Uterus (tissue), 4 donors: ENCODE measurements around the gene CCDC185. TPM values are rescaled to one million over a fixed set of nuclear protein-coding genes. Genes with fewer than 3 reads are reported as not detected.

Experiments used
- DNase-seq, 2 donors: peaks; one replicate each; pipeline ENCODE4 v3.0.0-alpha.2; 2019 to 2020
- H3K27ac ChIP-seq, 2 donors: fragments of 200-600 bp; sonication (generic); 1 replicate in 1 of 2; 2 replicates in 1 of 2; pipeline ENCODE4 v1.5.1; 2016 to 2018
- H3K27me3 ChIP-seq, 2 donors: fragments of 200-600 bp; sonication (generic); one replicate each; pipeline ENCODE4 v1.5.1; 2018 to 2019; ENCODE audit warnings: control low read depth in 1 of 2
- H3K36me3 ChIP-seq, 2 donors: fragments of 200-600 bp; sonication (generic); one replicate each; pipeline ENCODE4 v1.5.1; 2019; ENCODE audit warnings: control low read depth in 1 of 2
- H3K4me1 ChIP-seq, 2 donors: fragments of 200-600 bp; sonication (generic); one replicate each; pipeline ENCODE4 v1.5.1; 2018 to 2019; ENCODE audit warnings: control low read depth in 1 of 2
- H3K4me3 ChIP-seq, 2 donors: fragments of 200-600 bp; sonication (generic); 1 replicate in 1 of 2; 2 replicates in 1 of 2; pipeline ENCODE4 v1.5.1; 2018 to 2019; ENCODE audit warnings: mild to moderate bottlenecking in 1 of 2
- H3K9me3 ChIP-seq, 2 donors: fragments of 200-600 bp; sonication (generic); one replicate each; pipeline ENCODE4 v1.5.1; 2019; ENCODE audit warnings: control low read depth in 1 of 2
- CTCF ChIP-seq, 4 experiments: fragments of 200-600 bp in 2 of 4; fragments of 450-650 bp in 2 of 4; sonication (generic) in 2 of 4; IDR thresholded peaks; one replicate each; pipeline ENCODE4 v1.5.1; 2016 to 2019; ENCODE audit warnings: antibody characterized with exemption in 4 of 4, mild to moderate bottlenecking in 2 of 4, moderate library complexity in 1 of 4
- POLR2A ChIP-seq, 2 donors: fragments of 450-650 bp; IDR thresholded peaks; one replicate each; pipeline ENCODE4 v1.6.1; 2016; ENCODE audit warnings: antibody characterized with exemption in 2 of 2, mild to moderate bottlenecking in 1 of 2, moderate library complexity in 1 of 2
- intact Hi-C: fragments of 100-400 bp; cut with DNase I; formaldehyde crosslinking; loops from one replicate; pipeline ENCODE4 v1.15.1; 2023; ENCODE audit warnings: low total_unique reads
- total RNA-seq, 4 donors: library from RNA; depleted of rRNA in 3 of 4; stranded (reverse); fragments of >200 nt in 3 of 4; gene quantifications; one replicate each; pipeline versions ENCODE4 v1.1.0 to v1.2.4, GENCODE V29; 2014 to 2023
- donor health status: DM: yes; HTN: yes; CAD: no.

CCDC185 gene
- total RNA-seq = not detected

GRCh38 chr1:223393275-223394214, at the start of gene CCDC185:
TSS of gene CCDC185 (plus strand) at chr1:223393415. CDS start at chr1:223393476, 61 bp downstream.
- Histone ChIP-seq H3K27ac (no peak within 1 kb of the TSS), H3K27me3 (no peaks in the 10 kb centered on the region), H3K36me3 (no peaks in the 10 kb centered on the region), H3K4me1 (no peaks in the 10 kb centered on the region), H3K4me3 (no peak within 1 kb of the TSS), H3K9me3 (no peaks in the 10 kb centered on the region)
- no peak for DNase-seq
- intact Hi-C loops = no loop called here
- no peak for TF ChIP-seq CTCF (IDR thresholded peaks at IDR 0.05)
- no peak for TF ChIP-seq POLR2A (IDR thresholded peaks at IDR 0.05)

DNA sequence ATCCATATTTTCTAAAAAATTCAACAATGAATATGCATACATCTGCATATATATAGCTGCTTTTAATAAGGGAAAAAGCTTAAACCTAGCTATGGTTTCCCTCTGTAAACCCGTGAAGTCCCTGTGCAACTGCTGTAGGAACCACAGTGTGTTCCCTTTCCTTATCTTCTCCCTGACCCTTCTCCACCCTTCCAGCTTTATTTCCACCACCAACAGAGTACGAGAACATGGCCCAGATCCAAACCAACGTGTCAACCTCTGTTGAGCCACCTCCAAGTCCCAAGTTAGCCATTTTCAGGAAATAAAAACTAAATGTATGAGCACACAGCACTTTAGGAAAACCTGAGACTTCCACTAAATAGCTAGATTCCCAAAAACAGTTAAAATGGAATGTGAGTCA, 49.5 kb upstream of the CCDC185 start:
- Histone ChIP-seq H3K4me3 (no peak overlapping the region), H3K9me3 (no peaks in the 10 kb centered on the region), H3K27me3 (no peaks in the 10 kb centered on the region), H3K36me3 (no peaks in the 10 kb centered on the region), H3K27ac (no peak overlapping the region), H3K4me1 (no peaks in the 10 kb centered on the region)
- TF ChIP-seq POLR2A (IDR thresholded peaks at IDR 0.05) (no peak), CTCF (IDR thresholded peaks at IDR 0.05) (no peak)
- intact Hi-C loops = no loop called here
- DNase-seq = no peak

GRCh38 chr1:223344491-223344890, 48.7 kb upstream of the CCDC185 start:
- H3K27me3 ChIP-seq = no peaks in the 10 kb centered on the region
- H3K27ac ChIP-seq = no peak overlapping the region
- H3K4me3 ChIP-seq = no peak overlapping the region
- H3K36me3 ChIP-seq = no peaks in the 10 kb centered on the region
- no peaks in the 10 kb centered on the region for H3K4me1 ChIP-seq
- TF ChIP-seq CTCF (IDR thresholded peaks at IDR 0.05) = no peak
- TF ChIP-seq POLR2A (IDR thresholded peaks at IDR 0.05) = no peak
- DNase-seq = no peak
- H3K9me3 ChIP-seq = no peaks in the 10 kb centered on the region
- intact Hi-C loops = no loop called here

- no peaks in the 10 kb centered on the region for H3K36me3 ChIP-seq
- no peaks in the 10 kb centered on the region for H3K9me3 ChIP-seq
- H3K4me1 ChIP-seq = no peaks in the 10 kb centered on the region
- intact Hi-C loops = no loop called here
- TF ChIP-seq CTCF (IDR thresholded peaks at IDR 0.05) (no peak), POLR2A (IDR thresholded peaks at IDR 0.05) (no peak)
- H3K4me3 ChIP-seq = no peak overlapping the region
- no peak for DNase-seq
- no peaks in the 10 kb centered on the region for H3K27me3 ChIP-seq
- H3K27ac ChIP-seq = no peak overlapping the region
Observed at GRCh38 chr1:223345720-223346119, 47.5 kb upstream of the CCDC185 start.

GRCh38 chr1:223346311-223346710, 46.9 kb upstream of the CCDC185 start:
- intact Hi-C loops = no loop called here
- TF ChIP-seq POLR2A (IDR thresholded peaks at IDR 0.05) (no peak), CTCF (IDR thresholded peaks at IDR 0.05) (no peak)
- no peak for DNase-seq
- Histone ChIP-seq H3K36me3 (no peaks in the 10 kb centered on the region), H3K4me3 (no peak overlapping the region), H3K9me3 (no peaks in the 10 kb centered on the region), H3K27ac (no peak overlapping the region), H3K4me1 (no peaks in the 10 kb centered on the region), H3K27me3 (no peaks in the 10 kb centered on the region)
